GM12865 (cell line): ENCODE results near the gene LRRN4.

Experiments
- DNase-seq: peaks from one replicate; pipeline ENCODE4 v3.0.0; 2010; ENCODE audit warnings: low read depth
- H3K4me3 ChIP-seq: 2 replicates; pipeline ENCODE4 v1.5.1; 2011; ENCODE audit warnings: mild to moderate bottlenecking, low read depth, low read length, control low read depth
- CTCF ChIP-seq: IDR thresholded peaks from 2 replicates; pipeline ENCODE4 v1.5.1; 2011; ENCODE audit warnings: low read length, control low read depth, low read depth, inconsistent platforms; ENCODE audit not compliant: insufficient read depth; ENCODE audit errors: missing control alignments

Gene LRRN4

GRCh38 chr20:6053776-6054688, at the start of gene LRRN4:
Gene LRRN4, minus strand, starts transcription at chr20:6054060. Its CDS starts 1,261 bp downstream, at chr20:6052799.
- no peak for DNase-seq
- no peak for TF ChIP-seq CTCF

GRCh38 chr20:6103301-6103700, 49.4 kb upstream of the LRRN4 start:
- TF ChIP-seq CTCF: no peak
- peak; percentile 8 for DNase-seq
- H3K4me3 ChIP-seq: no peak overlapping the region

More at GRCh38 chr20:6053776-6054688, at the start of gene LRRN4:
- no peak within 1 kb of the TSS for H3K4me3 ChIP-seq

- H3K4me3 ChIP-seq: no peak overlapping the region
- TF ChIP-seq CTCF: no peak
- DNase-seq: no peak
These were observed 47.5 kb upstream of the LRRN4 start for GRCh38 chr20:6101346-6101745.

GRCh38 chr20:6100246-6100645, 46.4 kb upstream of the LRRN4 start:
- H3K4me3 ChIP-seq: no peak overlapping the region
- no peak for DNase-seq
- no peak for TF ChIP-seq CTCF

GRCh38 chr20:6099819-6100218, 46.0 kb upstream of the LRRN4 start:
- no peak for TF ChIP-seq CTCF
- DNase-seq: no peak
- no peak overlapping the region for H3K4me3 ChIP-seq

- DNase-seq: no peak
- TF ChIP-seq CTCF: no peak
These were observed 41.5 kb upstream of the LRRN4 start for GRCh38 chr20:6095409-6095808.

More at GRCh38 chr20:6095409-6095808, 41.5 kb upstream of the LRRN4 start:
- no peak overlapping the region for H3K4me3 ChIP-seq
